ENCODE results near the gene FADS3.

Gene FADS3

GRCh38 chr11:61913699-61914395 lies 22.5 kb upstream of the FADS3 start:
- no peak for DNase-seq

GRCh38 chr11:61912991-61913698 lies 21.8 kb upstream of the FADS3 start:
- no peak for DNase-seq

DNA sequence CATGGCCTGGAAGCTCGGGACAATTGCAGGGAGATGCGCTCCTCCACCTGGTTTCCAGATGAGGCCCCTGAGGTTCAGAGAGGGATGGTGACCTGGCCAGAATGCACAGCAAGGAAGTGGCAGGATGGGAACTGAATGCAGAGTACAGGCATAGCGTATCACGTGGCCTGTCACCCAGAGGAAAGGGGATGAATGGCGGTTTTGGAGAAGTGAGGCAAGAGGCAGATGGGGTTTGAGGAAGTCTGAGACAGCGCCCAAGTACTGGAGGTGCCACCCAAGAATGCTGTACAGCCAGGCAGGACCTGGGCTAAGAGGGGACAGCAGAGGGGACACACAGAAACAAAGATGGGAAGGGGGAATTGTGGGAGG lies 21.2 kb upstream of the FADS3 start:
- no peak for DNase-seq

- DNase-seq, result no peak
Measured at GRCh38 chr11:61911701-61912529, 20.6 kb upstream of the FADS3 start.

- no peak for DNase-seq
Measured at GRCh38 chr11:61911128-61911700, 19.9 kb upstream of the FADS3 start.

GRCh38 chr11:61910187-61911127 lies 19.1 kb upstream of the FADS3 start:
- DNase-seq, result no peak

- DNase-seq, result no peak
Measured at GRCh38 chr11:61908730-61909316, 17.5 kb upstream of the FADS3 start.

- no peak for DNase-seq
Measured at GRCh38 chr11:61907871-61908729, 16.8 kb upstream of the FADS3 start.

DNA sequence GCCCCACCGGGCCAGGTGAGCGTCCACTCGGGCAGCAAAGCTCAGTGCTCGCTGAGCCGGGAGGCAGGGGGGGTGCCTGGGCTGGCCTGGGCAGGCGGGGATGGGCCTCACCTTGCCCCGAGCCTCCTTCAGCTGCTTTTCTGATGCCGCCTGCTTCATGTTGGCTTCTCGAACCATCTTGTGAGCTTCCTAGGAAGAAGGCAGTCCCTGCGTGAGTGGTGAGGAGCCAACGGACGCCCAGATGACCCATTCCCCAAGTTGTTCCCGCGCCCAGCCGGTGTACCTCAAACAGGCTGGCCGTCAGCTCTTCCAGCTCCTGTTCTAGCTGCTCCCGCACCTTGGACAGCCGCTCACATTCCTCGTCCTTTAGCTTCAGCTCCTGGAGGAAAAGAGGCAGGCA lies 15.9 kb upstream of the FADS3 start:
- no peak for DNase-seq

- no peak for DNase-seq
Measured at GRCh38 chr11:61906522-61906909, 15.2 kb upstream of the FADS3 start.

GRCh38 chr11:61905801-61906521 lies 14.6 kb upstream of the FADS3 start:
- no peak for DNase-seq

GRCh38 chr11:61905067-61905696 lies 13.8 kb upstream of the FADS3 start:
- no peak for DNase-seq

- no peak for DNase-seq
Measured at GRCh38 chr11:61904539-61905048, 13.2 kb upstream of the FADS3 start.

GRCh38 chr11:61903845-61904244 lies 12.5 kb upstream of the FADS3 start:
- no peak for DNase-seq

DNA sequence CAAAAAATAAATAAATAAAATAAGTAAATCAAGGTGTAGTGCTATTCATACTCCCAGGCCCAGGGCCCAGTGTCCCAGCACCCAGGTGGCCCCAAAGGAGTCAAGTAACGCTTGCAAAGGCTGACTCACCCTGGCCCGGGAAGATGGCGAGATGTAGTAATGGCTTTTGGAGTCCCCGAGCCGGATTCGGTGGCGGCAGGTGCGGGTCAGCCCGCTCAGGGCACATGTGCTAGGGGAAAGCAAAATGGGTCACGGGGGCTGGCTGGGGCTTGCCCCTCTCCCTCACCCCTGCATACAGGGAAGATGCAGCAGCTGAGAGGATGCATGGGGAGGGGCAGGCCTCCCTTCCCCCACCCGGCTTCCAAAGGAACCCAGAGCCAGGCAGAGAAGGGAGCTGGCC lies 11.0 kb upstream of the FADS3 start:
- no peak for DNase-seq

GRCh38 chr11:61901397-61901796 lies 10.1 kb upstream of the FADS3 start:
- DNase-seq, result no peak

DNA sequence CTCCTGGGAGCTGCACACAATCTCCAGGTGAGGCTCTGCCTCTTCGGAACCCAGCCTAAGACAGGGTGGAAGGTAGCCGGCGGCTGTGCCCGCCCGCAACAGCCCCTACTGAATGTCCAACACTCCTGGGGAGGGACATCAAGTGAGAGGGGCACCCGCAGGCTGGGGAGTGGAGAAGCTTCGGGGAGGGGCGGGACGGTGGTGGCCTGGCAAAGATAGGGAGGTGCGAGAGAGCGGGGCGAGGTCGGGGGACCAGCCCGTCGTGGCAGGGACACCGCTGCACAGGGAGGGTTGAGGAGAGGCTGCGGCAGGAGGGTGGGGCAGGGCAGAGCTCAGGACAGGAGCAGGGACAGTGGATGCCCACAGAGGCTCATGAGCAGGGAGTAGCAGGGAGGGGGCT lies 8.9 kb upstream of the FADS3 start:
- no peak for DNase-seq

GRCh38 chr11:61899146-61899841 lies 7.9 kb upstream of the FADS3 start:
- DNase-seq, result peak; percentile 55 to 58

DNA sequence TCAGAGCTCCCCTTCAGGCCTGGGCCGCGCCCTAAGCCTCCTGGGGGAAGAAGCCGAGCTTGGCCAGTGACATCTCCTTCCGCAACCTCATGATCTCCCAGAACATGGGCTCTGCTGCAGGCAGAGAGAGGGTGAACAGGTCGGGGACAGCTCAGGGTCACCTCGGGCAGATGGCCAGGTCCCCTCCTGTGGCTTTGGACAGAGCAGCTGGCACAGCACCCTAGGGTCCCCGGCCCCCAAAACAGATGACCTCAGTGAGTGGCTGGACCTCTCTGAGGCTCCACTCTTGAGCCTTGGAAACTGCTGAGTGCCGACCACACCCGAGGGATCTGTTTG lies 6.9 kb upstream of the FADS3 start:
- no peak for DNase-seq

All from SHP77 (cell line).